Tibial artery (tissue), 4 donors: ENCODE results near the gene LETM1.

Source experiments
- DNase-seq, 2 donors: peaks; one replicate each; pipeline ENCODE4 v3.0.0-alpha.2; 2019
- H3K27ac ChIP-seq, 2 donors: fragments of 200-600 bp; sonication (generic) in 1 of 2; 1 replicate in 1 of 2; 2 replicates in 1 of 2; pipeline ENCODE4 v1.5.1; 2018 to 2019; ENCODE audit warnings: mild to moderate bottlenecking in 1 of 2
- H3K27me3 ChIP-seq, 2 donors: fragments of 200-600 bp; sonication (generic) in 1 of 2; one replicate each; pipeline versions ENCODE4 v1.5.1 to v1.6.0; 2016 to 2019
- H3K36me3 ChIP-seq, 3 donors: fragments of 200-600 bp; sonication (generic) in 2 of 3; one replicate each; pipeline ENCODE4 v1.5.1; 2016 to 2019; ENCODE audit warnings: mild to moderate bottlenecking in 2 of 3
- H3K4me1 ChIP-seq, 4 donors: fragments of 200-600 bp; sonication (generic) in 2 of 4; 1 replicate in 3 of 4; 2 replicates in 1 of 4; pipeline ENCODE4 v1.5.1; 2016 to 2019
- H3K4me3 ChIP-seq, 2 donors: fragments of 200-600 bp; sonication (generic) in 1 of 2; 1 replicate in 1 of 2; 2 replicates in 1 of 2; pipeline ENCODE4 v1.5.1; 2018 to 2019; ENCODE audit warnings: mild to moderate bottlenecking in 2 of 2
- H3K9me3 ChIP-seq, 3 donors: fragments of 200-600 bp; sonication (generic) in 1 of 3; one replicate each; pipeline ENCODE4 v1.5.1; 2016 to 2019
- CTCF ChIP-seq, 2 experiments: fragments of 200-600 bp in 1 of 2; fragments of 450-650 bp in 1 of 2; IDR thresholded peaks; one replicate each; pipeline ENCODE4 v1.5.1; 2017 to 2019; ENCODE audit warnings: antibody characterized with exemption in 2 of 2, mild to moderate bottlenecking in 1 of 2, moderate library complexity in 1 of 2
- intact Hi-C: fragments of 100-400 bp; cut with DNase I; formaldehyde crosslinking; loops from one replicate; pipeline ENCODE4 v1.15.0; 2023; ENCODE audit warnings: low total_unique reads

LETM1 gene

GRCh38 chr4:1873291-1873690 is 17.3 kb upstream of the LETM1 start:
- Histone ChIP-seq H3K27me3 (no peaks in the 10 kb centered on the region), H3K4me3 (no peak overlapping the region), H3K36me3 (no peaks in the 10 kb centered on the region), H3K9me3 (no peaks in the 10 kb centered on the region), H3K4me1 (peaks cover 0 to 26% (median 15%) of the 10 kb centered on the region in 4 donors), H3K27ac (peak overlapping the region; percentile 88 to 93)
- no peak for TF ChIP-seq CTCF (IDR thresholded peaks at IDR 0.05)
- DNase-seq = no peak
- intact Hi-C loops = loop anchor here (10.0 kb wide), 1 partner anchor 132 kb away; the partner anchor contains the start of gene NELFA

DNA sequence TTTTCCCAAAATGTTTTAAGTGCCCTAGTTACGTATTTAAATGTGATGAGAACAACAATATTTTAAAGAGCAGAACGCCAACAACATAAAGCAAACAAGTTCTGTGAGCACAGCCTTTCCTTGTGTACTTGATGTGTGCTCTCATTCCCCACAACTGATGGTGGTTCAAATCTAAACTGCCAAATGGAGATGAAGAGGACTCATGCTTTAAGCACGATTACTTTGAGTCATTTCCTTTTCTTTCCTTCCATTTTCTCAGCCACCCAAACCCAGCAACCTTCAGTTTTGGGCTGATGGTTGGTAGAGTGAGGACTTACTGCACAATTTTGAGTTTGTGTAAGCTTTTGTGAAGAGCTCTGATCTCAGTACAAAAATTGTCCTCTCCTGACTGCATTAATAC is 16.9 kb upstream of the LETM1 start:
- H3K27ac ChIP-seq = peak overlapping the region; percentile 88 to 93
- H3K4me3 ChIP-seq = peak overlapping the region; percentile 88 to 92
- H3K36me3 ChIP-seq = no peaks in the 10 kb centered on the region
- no peak for TF ChIP-seq CTCF (IDR thresholded peaks at IDR 0.05)
- DNase-seq = no peak
- H3K27me3 ChIP-seq = no peaks in the 10 kb centered on the region
- H3K4me1 ChIP-seq = peaks cover 0 to 26% (median 15%) of the 10 kb centered on the region in 4 donors
- intact Hi-C loops = loop anchor here (10.0 kb wide), 1 partner anchor 132 kb away; the partner anchor contains the start of gene NELFA
- H3K9me3 ChIP-seq = no peaks in the 10 kb centered on the region

GRCh38 chr4:1871471-1872021 is 15.6 kb upstream of the LETM1 start:
- peaks cover 0 to 4% of the 10 kb centered on the region in 2 donors for H3K27me3 ChIP-seq
- no peaks in the 10 kb centered on the region for H3K36me3 ChIP-seq
- peaks cover 0 to 26% (median 15%) of the 10 kb centered on the region in 4 donors for H3K4me1 ChIP-seq
- no peaks in the 10 kb centered on the region for H3K9me3 ChIP-seq
- intact Hi-C loops = loop anchor here (10.0 kb wide), 1 partner anchor 133 kb away; the partner anchor contains the start of gene NELFA
- TF ChIP-seq CTCF (IDR thresholded peaks at IDR 0.05) = no peak
- H3K4me3 ChIP-seq = peak overlapping the region; percentile 88 to 92
- peak overlapping the region; percentile 88 to 93 for H3K27ac ChIP-seq
- DNase-seq = no peak

- DNase-seq = peak; percentile 78 to 92
- peak within 1 kb of the TSS; percentile 88 to 99 for H3K27ac ChIP-seq
- peaks cover 0 to 11% of the 10 kb centered on the region in 2 donors for H3K27me3 ChIP-seq
- intact Hi-C loops = loop anchor here (10.0 kb wide), 1 partner anchor 134 kb away; the partner anchor contains the start of gene NELFA
- peak within 1 kb of the TSS; percentile 88 to 92 for H3K4me3 ChIP-seq
- no peaks in the 10 kb centered on the region for H3K9me3 ChIP-seq
- no peak for TF ChIP-seq CTCF (IDR thresholded peaks at IDR 0.05)
- peaks cover 0 to 26% (median 15%) of the 10 kb centered on the region in 4 donors for H3K4me1 ChIP-seq
- no peaks in the 10 kb centered on the region for H3K36me3 ChIP-seq
Measured at GRCh38 chr4:1870578-1871443, 14.9 kb upstream of the LETM1 start, which contains the start of gene NSD2. Gene NSD2 (plus strand): TSS chr4:1871393. CDS start chr4:1900655, 29,262 bp downstream.

- Histone ChIP-seq H3K27me3 (peaks cover 0 to 17% of the 10 kb centered on the region in 2 donors), H3K36me3 (no peaks in the 10 kb centered on the region), H3K4me1 (peaks cover 0 to 26% (median 15%) of the 10 kb centered on the region in 4 donors), H3K9me3 (no peaks in the 10 kb centered on the region), H3K27ac (peak overlapping the region; percentile 88 to 99), H3K4me3 (peak overlapping the region; percentile 65 to 92)
- DNase-seq = peak; percentile 84 to 92
- no peak for TF ChIP-seq CTCF (IDR thresholded peaks at IDR 0.05)
- intact Hi-C loops = loop anchor here (10.0 kb wide), 1 partner anchor 135 kb away; the partner anchor contains the start of gene NELFA
Measured at GRCh38 chr4:1870328-1870577, 14.3 kb upstream of the LETM1 start.
